Measurements from ENCODE around the gene TYRP1.

The TYRP1 gene

DNA sequence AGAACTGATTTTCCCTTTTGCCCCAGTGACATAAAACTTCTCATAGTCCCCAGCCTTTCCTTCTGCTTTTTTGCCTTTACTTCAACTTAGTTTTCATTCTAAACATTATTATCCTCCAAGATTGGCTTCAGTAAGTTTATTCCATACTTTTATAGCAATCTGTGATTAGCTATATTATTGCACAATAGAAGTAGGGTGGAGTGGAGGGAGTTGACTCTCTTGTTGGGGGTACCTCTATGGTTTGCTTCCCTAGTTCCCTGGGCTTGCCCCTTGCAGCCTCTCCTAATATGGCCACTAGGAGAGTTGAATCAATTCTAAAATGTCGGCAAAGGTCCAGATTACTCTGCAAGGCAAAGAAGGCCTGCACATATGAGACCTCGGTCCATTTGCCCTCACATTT, 36.4 kb upstream of the TYRP1 start:
- no peaks in the 10 kb centered on the region for H3K9me3 ChIP-seq
- TF ChIP-seq, protein P1, sequence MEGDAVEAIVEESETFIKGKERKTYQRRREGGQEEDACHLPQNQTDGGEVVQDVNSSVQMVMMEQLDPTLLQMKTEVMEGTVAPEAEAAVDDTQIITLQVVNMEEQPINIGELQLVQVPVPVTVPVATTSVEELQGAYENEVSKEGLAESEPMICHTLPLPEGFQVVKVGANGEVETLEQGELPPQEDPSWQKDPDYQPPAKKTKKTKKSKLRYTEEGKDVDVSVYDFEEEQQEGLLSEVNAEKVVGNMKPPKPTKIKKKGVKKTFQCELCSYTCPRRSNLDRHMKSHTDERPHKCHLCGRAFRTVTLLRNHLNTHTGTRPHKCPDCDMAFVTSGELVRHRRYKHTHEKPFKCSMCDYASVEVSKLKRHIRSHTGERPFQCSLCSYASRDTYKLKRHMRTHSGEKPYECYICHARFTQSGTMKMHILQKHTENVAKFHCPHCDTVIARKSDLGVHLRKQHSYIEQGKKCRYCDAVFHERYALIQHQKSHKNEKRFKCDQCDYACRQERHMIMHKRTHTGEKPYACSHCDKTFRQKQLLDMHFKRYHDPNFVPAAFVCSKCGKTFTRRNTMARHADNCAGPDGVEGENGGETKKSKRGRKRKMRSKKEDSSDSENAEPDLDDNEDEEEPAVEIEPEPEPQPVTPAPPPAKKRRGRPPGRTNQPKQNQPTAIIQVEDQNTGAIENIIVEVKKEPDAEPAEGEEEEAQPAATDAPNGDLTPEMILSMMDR (IDR thresholded peaks at IDR 0.05) = no peak
- no peaks in the 10 kb centered on the region for H3K36me3 ChIP-seq
- H3K4me3 ChIP-seq (ENCODE audit: low read depth in 1 of 2, low read length in 1 of 2) = no peak overlapping the region
- H3K4me1 ChIP-seq (ENCODE audit: control insufficient read depth in 1 of 2, insufficient read depth in 1 of 2, low read depth in 1 of 2, low read length in 1 of 2) = no peaks in the 10 kb centered on the region
- no peak overlapping the region for H3K27ac ChIP-seq
- no peaks in the 10 kb centered on the region for H3K27me3 ChIP-seq

DNA sequence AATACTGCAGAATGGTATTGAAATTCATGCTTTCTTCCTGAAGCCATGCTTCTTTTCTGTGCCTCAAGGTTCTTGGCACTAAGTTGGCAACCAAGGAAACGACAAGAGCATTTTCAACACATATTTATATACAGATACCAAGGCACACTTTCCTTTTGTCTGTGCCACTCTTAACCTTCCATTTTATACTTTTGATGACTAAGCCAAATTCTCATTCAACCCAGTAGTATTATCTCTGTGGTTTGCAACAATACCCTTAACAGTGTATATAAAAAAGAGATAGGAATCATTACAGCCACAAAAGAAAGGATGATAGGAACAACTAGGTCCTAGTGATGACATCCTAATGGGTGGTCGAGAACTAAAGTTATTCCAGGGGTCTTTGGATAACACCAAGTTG, 36.0 kb upstream of the TYRP1 start:
- TF ChIP-seq, protein P1 (IDR thresholded peaks at IDR 0.05) = no peak
- no peaks in the 10 kb centered on the region for H3K4me1 ChIP-seq (ENCODE audit: control insufficient read depth in 1 of 2, insufficient read depth in 1 of 2, low read depth in 1 of 2, low read length in 1 of 2)
- H3K4me3 ChIP-seq (ENCODE audit: low read depth in 1 of 2, low read length in 1 of 2) = no peak overlapping the region
- H3K36me3 ChIP-seq = no peaks in the 10 kb centered on the region
- H3K27me3 ChIP-seq = no peaks in the 10 kb centered on the region
- H3K9me3 ChIP-seq = no peaks in the 10 kb centered on the region
- no peak overlapping the region for H3K27ac ChIP-seq

DNA sequence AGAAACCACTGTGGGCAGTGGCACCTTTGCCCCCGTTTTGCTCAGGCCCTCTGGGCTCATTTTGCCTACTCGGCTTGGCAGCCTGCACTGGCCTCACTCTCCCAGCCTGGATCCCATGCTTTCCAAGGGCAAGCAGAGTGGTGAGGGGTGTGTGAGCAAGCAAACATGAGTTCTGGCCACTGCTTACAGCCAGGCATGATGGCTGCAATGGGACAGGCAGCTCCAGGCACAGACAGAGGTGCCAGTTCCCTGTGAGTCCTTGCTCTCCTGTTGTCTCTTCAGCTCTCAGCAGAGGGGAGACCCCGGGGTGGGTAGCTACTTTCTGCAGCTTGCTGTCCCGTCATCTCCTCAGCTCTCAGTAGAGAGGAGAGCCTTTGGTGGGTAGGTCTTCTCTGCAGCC, 35.2 kb upstream of the TYRP1 start:
- Histone ChIP-seq H3K4me3 (ENCODE audit: low read depth in 1 of 2, low read length in 1 of 2) (no peak overlapping the region), H3K27ac (no peak overlapping the region), H3K9me3 (no peaks in the 10 kb centered on the region)

DNA sequence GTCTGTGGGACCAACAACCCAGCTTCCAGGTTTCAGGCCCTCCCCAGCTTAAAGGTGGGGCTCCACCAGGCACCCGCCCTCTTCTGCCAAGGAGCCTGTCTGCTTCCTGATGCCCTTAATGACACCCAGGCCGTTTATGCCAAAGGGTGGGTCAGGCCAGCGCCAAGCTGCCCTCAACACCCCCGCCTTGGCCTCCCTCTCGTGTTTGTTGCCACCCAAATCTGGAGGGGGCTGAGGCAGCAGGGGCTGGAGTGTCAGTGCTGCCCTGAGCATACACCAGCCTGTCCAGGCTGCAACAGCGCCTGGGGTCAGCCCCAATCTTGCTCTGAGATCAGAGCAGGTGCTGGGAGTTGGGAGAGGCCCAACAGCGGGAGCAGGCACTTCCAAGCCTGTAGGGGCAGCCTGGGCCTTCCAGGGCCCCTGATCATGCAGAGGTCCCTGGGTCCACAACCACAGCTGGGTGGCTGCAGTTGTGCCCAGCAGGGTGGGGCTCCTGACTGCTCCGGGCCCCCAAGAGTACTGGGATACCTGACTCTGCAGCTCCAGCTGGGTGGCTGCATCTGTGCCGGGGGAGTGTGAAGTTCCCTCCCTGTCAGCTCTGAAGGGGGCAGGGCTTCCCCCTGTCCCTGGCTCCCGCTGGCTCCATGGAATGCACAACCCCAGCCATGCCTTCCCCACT, 34.5 kb upstream of the TYRP1 start:
- Histone ChIP-seq H3K9me3 (no peaks in the 10 kb centered on the region), H3K27me3 (no peaks in the 10 kb centered on the region), H3K4me3 (ENCODE audit: low read depth in 1 of 2, low read length in 1 of 2) (no peak overlapping the region), H3K36me3 (no peaks in the 10 kb centered on the region), H3K27ac (no peak overlapping the region), H3K4me1 (ENCODE audit: control insufficient read depth in 1 of 2, insufficient read depth in 1 of 2, low read depth in 1 of 2, low read length in 1 of 2) (no peaks in the 10 kb centered on the region)
- TF ChIP-seq, protein P1 (IDR thresholded peaks at IDR 0.05) = no peak

More for the DNA sequence above, 35.2 kb upstream of the TYRP1 start:
- TF ChIP-seq, protein P1 (IDR thresholded peaks at IDR 0.05) = no peak
- H3K4me1 ChIP-seq (ENCODE audit: control insufficient read depth in 1 of 2, insufficient read depth in 1 of 2, low read depth in 1 of 2, low read length in 1 of 2) = no peaks in the 10 kb centered on the region
- no peaks in the 10 kb centered on the region for H3K27me3 ChIP-seq
- no peaks in the 10 kb centered on the region for H3K36me3 ChIP-seq

DNA sequence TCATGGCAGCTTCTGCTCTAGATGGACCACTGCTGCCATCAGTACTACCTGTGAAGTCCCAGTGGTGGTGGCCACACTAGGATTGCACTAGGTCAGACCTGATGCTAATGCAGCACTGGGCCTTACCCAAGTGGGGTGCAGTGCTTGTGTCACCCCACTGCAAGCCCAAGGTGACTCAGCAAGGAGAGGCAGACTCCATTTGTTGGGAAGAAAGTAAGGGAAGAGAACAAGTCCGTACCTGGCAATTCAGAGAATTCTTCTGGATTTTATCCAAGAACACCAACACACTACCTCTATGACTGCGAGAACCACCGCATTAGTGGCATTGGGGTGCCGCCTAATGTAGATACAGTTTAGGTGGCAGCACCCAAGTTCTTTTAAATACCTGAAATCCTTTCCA, 34.0 kb upstream of the TYRP1 start:
- Histone ChIP-seq H3K27ac (no peak overlapping the region), H3K4me3 (ENCODE audit: low read depth in 1 of 2, low read length in 1 of 2) (no peak overlapping the region), H3K27me3 (no peaks in the 10 kb centered on the region), H3K9me3 (no peaks in the 10 kb centered on the region), H3K4me1 (ENCODE audit: control insufficient read depth in 1 of 2, insufficient read depth in 1 of 2, low read depth in 1 of 2, low read length in 1 of 2) (no peaks in the 10 kb centered on the region), H3K36me3 (no peaks in the 10 kb centered on the region)
- TF ChIP-seq, protein P1 (IDR thresholded peaks at IDR 0.05) = no peak

All from neutrophil (primary cell).